Adrenal gland (tissue), 5 donors: ENCODE measurements around the gene TRIM23.
"Not testable (repeated sequence)": the region's sequence is repeated elsewhere in the genome, so short reads cannot be mapped to it uniquely, and the experiment has no call there.

Source experiments
- POLR2A ChIP-seq, 2 donors: fragments of 450-650 bp; IDR thresholded peaks; one replicate each; pipeline ENCODE4 v1.6.1; 2017; ENCODE audit warnings: antibody characterized with exemption in 2 of 2, mild to moderate bottlenecking in 2 of 2, moderate library complexity in 1 of 2
- TF ChIP-seq, protein P1 (sequence below), 6 experiments: fragments of 450-650 bp in 4 of 6; fragments of 200-600 bp in 2 of 6; sonication (generic) in 1 of 6; IDR thresholded peaks; 1 replicate in 5 of 6; 2 replicates in 1 of 6; pipeline versions ENCODE4 v1.5.1 to v1.8.0; 2016 to 2021; ENCODE audit warnings: antibody characterized with exemption in 6 of 6, mild to moderate bottlenecking in 2 of 6, moderate library complexity in 1 of 6
- donor health status: DM: no; HTN: no; CAD: no.

DNA sequence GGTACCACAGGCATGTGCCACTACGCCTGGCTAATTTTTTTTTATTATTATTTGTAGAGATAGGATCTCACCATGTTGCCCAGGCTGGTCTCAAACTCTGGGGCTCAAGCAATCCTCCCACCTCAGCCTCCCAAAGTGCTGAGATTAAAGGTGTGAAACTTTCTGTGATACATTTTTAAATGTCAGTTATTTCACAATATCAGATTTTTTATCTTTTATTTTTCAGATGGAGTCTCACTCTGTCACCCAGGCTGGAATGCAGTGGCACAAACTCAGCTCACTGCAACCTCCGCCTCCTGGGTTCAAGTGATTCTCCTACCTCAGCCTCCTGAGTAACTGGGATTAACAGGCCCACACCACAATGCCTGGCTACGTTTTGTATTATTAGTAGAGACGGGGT, 2.2 kb downstream of the TRIM23 start:
- TF ChIP-seq, protein P1, sequence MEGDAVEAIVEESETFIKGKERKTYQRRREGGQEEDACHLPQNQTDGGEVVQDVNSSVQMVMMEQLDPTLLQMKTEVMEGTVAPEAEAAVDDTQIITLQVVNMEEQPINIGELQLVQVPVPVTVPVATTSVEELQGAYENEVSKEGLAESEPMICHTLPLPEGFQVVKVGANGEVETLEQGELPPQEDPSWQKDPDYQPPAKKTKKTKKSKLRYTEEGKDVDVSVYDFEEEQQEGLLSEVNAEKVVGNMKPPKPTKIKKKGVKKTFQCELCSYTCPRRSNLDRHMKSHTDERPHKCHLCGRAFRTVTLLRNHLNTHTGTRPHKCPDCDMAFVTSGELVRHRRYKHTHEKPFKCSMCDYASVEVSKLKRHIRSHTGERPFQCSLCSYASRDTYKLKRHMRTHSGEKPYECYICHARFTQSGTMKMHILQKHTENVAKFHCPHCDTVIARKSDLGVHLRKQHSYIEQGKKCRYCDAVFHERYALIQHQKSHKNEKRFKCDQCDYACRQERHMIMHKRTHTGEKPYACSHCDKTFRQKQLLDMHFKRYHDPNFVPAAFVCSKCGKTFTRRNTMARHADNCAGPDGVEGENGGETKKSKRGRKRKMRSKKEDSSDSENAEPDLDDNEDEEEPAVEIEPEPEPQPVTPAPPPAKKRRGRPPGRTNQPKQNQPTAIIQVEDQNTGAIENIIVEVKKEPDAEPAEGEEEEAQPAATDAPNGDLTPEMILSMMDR (IDR thresholded peaks at IDR 0.05): not testable (repeated sequence)
- TF ChIP-seq POLR2A (IDR thresholded peaks at IDR 0.05): not testable (repeated sequence)
